ENCODE data around the gene VPS8.

The VPS8 gene
- 20.4 to 121 (median 68.9) reads per million in 17 experiments for total RNA-seq

GRCh38 chr3:184811999-184812661 is at the start of gene VPS8:
VPS8 (plus strand) TSS chr3:184812166; CDS start chr3:184824633, 12,467 bp downstream.
- DNase-seq = peak; percentile 97 to 98 (median 98)

GRCh38 chr3:184764191-184764590 is 47.8 kb upstream of the VPS8 start:
- DNase-seq = no peak

- peak in 1 of 4 experiments; percentile 33 for DNase-seq
Measured at GRCh38 chr3:184765047-184765729, 46.8 kb upstream of the VPS8 start.

GRCh38 chr3:184765730-184766074 is 46.3 kb upstream of the VPS8 start:
- DNase-seq = peak; percentile 76 to 85 (median 80)

- DNase-seq = no peak
Measured at GRCh38 chr3:184766555-184767261, 45.3 kb upstream of the VPS8 start.

- no peak for DNase-seq
Measured at GRCh38 chr3:184767377-184767776, 44.6 kb upstream of the VPS8 start.

- no peak for DNase-seq
Measured at GRCh38 chr3:184769382-184770170, 42.4 kb upstream of the VPS8 start.

- no peak for DNase-seq
Measured at GRCh38 chr3:184770541-184770940, 41.4 kb upstream of the VPS8 start.

GRCh38 chr3:184771301-184772127 is 40.5 kb upstream of the VPS8 start:
- DNase-seq = no peak

- DNase-seq = no peak
Measured at GRCh38 chr3:184772667-184773272, 39.2 kb upstream of the VPS8 start.

GRCh38 chr3:184773283-184774186 is 38.4 kb upstream of the VPS8 start:
- no peak for DNase-seq

GRCh38 chr3:184776916-184777315 is 35.0 kb upstream of the VPS8 start:
- no peak for DNase-seq

GRCh38 chr3:184777566-184778356 is 34.2 kb upstream of the VPS8 start:
- peak; percentile 89 to 95 (median 94) for DNase-seq

- peak in 1 of 4 experiments; percentile 15 for DNase-seq
Measured at GRCh38 chr3:184778426-184779332, 33.3 kb upstream of the VPS8 start.

- no peak for DNase-seq
Measured at GRCh38 chr3:184780981-184781515, 30.9 kb upstream of the VPS8 start.

- no peak for DNase-seq
Measured at GRCh38 chr3:184781801-184782200, 30.2 kb upstream of the VPS8 start.

- DNase-seq = no peak
Measured at GRCh38 chr3:184783319-184783718, 28.6 kb upstream of the VPS8 start.
